Spleen (tissue), 7 donors: ENCODE results near the gene FLVCR2.

Source experiments
- POLR2AphosphoS5 ChIP-seq, 3 donors: sonication (generic); formaldehyde crosslinking; IDR thresholded peaks; one replicate each; pipeline ENCODE4 v1.5.1; 2017; ENCODE audit warnings: antibody characterized with exemption in 3 of 3
- TF ChIP-seq, protein P1 (sequence below), 11 experiments: fragments of 200-600 bp in 7 of 11; fragments of 450-650 bp in 4 of 11; sonication (generic) in 4 of 11; IDR thresholded peaks in 8 of 11; conservative IDR thresholded peaks in 3 of 11; 1 replicate in 7 of 11; 2 replicates in 4 of 11; pipeline versions ENCODE4 v1.4.0 to v1.8.0; 2016 to 2021; ENCODE audit warnings: antibody characterized with exemption in 11 of 11, inconsistent platforms in 4 of 11, mild to moderate bottlenecking in 1 of 11
- donor health status: DM: no; HTN: no; CAD: no; lungs with moderate emphysema.
- donor health status: DM: no; HTN: no; CAD: no.
- donor health status: DM: no; HTN: no; CAD: no.

DNA sequence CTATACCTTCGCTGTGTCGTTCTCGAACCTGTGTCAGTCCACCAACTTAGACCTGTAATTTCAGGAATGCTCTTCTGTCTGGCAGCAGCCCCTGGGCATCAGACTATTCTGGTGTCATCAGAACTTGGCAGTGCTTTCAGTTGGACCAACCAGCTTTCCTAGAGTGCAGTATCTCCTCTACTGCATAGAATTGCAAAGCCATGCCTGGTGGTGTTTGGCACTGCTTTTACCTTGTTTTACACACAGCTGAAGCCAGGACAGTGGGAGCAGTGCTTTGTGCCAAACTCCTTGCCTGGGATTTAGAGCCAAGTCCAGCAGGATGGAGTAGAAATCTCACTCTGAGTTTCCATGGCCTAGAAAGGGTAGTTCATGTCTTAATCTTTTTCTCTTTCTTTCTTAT, 1.5 kb downstream of the FLVCR2 start:
- TF ChIP-seq, protein P1, sequence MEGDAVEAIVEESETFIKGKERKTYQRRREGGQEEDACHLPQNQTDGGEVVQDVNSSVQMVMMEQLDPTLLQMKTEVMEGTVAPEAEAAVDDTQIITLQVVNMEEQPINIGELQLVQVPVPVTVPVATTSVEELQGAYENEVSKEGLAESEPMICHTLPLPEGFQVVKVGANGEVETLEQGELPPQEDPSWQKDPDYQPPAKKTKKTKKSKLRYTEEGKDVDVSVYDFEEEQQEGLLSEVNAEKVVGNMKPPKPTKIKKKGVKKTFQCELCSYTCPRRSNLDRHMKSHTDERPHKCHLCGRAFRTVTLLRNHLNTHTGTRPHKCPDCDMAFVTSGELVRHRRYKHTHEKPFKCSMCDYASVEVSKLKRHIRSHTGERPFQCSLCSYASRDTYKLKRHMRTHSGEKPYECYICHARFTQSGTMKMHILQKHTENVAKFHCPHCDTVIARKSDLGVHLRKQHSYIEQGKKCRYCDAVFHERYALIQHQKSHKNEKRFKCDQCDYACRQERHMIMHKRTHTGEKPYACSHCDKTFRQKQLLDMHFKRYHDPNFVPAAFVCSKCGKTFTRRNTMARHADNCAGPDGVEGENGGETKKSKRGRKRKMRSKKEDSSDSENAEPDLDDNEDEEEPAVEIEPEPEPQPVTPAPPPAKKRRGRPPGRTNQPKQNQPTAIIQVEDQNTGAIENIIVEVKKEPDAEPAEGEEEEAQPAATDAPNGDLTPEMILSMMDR (IDR thresholded peaks at IDR 0.05 in 8 of 11, conservative IDR thresholded peaks at IDR 0.05 in 3 of 11) = no peak
- no peak for TF ChIP-seq POLR2AphosphoS5 (IDR thresholded peaks at IDR 0.05)
